ENCODE measurements around the gene MAGEB2.
"Not testable (repeated sequence)": the region's sequence is repeated elsewhere in the genome, so short reads cannot be mapped to it uniquely, and the experiment has no call there.

MAGEB2 gene

GRCh38 chrX:30215357-30215843 is at the start of gene MAGEB2:
MAGEB2 (plus strand) TSS chrX:30215563; CDS start chrX:30218581, 3,018 bp downstream.
- DNase-seq (ENCODE audit: low spot score), result no peak

GRCh38 chrX:30170900-30171299 is 44.5 kb upstream of the MAGEB2 start:
- DNase-seq (ENCODE audit: low spot score), result no peak

- DNase-seq (ENCODE audit: low spot score), result no peak
These were observed 34.0 kb upstream of the MAGEB2 start for GRCh38 chrX:30181353-30181752.

GRCh38 chrX:30183554-30183953 is 31.8 kb upstream of the MAGEB2 start:
- no peak for DNase-seq (ENCODE audit: low spot score)

GRCh38 chrX:30190426-30190825 is 24.9 kb upstream of the MAGEB2 start:
- DNase-seq (ENCODE audit: low spot score), result no peak

- not testable (repeated sequence) for DNase-seq (ENCODE audit: low spot score)
These were observed 21.5 kb upstream of the MAGEB2 start for GRCh38 chrX:30193910-30194309.

- DNase-seq (ENCODE audit: low spot score), result no peak
These were observed 19.0 kb upstream of the MAGEB2 start for GRCh38 chrX:30196322-30196721.

- DNase-seq (ENCODE audit: low spot score), result no peak
These were observed 3.2 kb upstream of the MAGEB2 start for GRCh38 chrX:30212172-30212571.

- DNase-seq (ENCODE audit: low spot score), result no peak
These were observed 2.1 kb downstream of the MAGEB2 start for GRCh38 chrX:30217465-30217864.

GRCh38 chrX:30219372-30219771 is 4.0 kb downstream of the MAGEB2 start:
- DNase-seq (ENCODE audit: low spot score), result no peak

- no peak for DNase-seq (ENCODE audit: low spot score)
These were observed 5.3 kb downstream of the MAGEB2 start for GRCh38 chrX:30220661-30221060.

- DNase-seq (ENCODE audit: low spot score), result no peak
These were observed 9.2 kb downstream of the MAGEB2 start for GRCh38 chrX:30224536-30224935.

GRCh38 chrX:30228526-30228925 is 13.2 kb downstream of the MAGEB2 start:
- DNase-seq (ENCODE audit: low spot score), result no peak

- DNase-seq (ENCODE audit: low spot score), result no peak
These were observed 15.0 kb downstream of the MAGEB2 start, which contains the start of gene MAGEB3 for GRCh38 chrX:30230395-30230794. MAGEB3 (plus strand) TSS chrX:30230657; CDS start chrX:30235925, 5,268 bp downstream.

- DNase-seq (ENCODE audit: low spot score), result no peak
These were observed 26.5 kb downstream of the MAGEB2 start, which contains the start of gene MAGEB4 for GRCh38 chrX:30241724-30242415. MAGEB4 (plus strand) TSS chrX:30242000; CDS start chrX:30242136, 136 bp downstream.

GRCh38 chrX:30246769-30247489 is 31.6 kb downstream of the MAGEB2 start, which contains the start of gene MAGEB1:
MAGEB1 (plus strand) TSS chrX:30247146; CDS start chrX:30250494, 3,348 bp downstream.
- DNase-seq (ENCODE audit: low spot score), result no peak

- no peak for DNase-seq (ENCODE audit: low spot score)
These were observed 33.5 kb downstream of the MAGEB2 start for GRCh38 chrX:30248854-30249253.

GRCh38 chrX:30253257-30253656 is 37.9 kb downstream of the MAGEB2 start:
- DNase-seq (ENCODE audit: low spot score), result no peak

- no peak for DNase-seq (ENCODE audit: low spot score)
These were observed 44.6 kb downstream of the MAGEB2 start for GRCh38 chrX:30259927-30260326.

- DNase-seq (ENCODE audit: low spot score), result no peak
These were observed 45.6 kb downstream of the MAGEB2 start for GRCh38 chrX:30261012-30261411.

GRCh38 chrX:30262763-30263162 is 47.4 kb downstream of the MAGEB2 start:
- no peak for DNase-seq (ENCODE audit: low spot score)
